Limb (tissue), 2 donors: ENCODE measurements around the gene ST8SIA6.

Experiments
- DNase-seq, 2 donors: peaks; one replicate each; pipeline ENCODE4 v3.0.0-alpha.2; 2016; ENCODE audit errors: extremely low spot score in 2 of 2

Gene ST8SIA6

DNA sequence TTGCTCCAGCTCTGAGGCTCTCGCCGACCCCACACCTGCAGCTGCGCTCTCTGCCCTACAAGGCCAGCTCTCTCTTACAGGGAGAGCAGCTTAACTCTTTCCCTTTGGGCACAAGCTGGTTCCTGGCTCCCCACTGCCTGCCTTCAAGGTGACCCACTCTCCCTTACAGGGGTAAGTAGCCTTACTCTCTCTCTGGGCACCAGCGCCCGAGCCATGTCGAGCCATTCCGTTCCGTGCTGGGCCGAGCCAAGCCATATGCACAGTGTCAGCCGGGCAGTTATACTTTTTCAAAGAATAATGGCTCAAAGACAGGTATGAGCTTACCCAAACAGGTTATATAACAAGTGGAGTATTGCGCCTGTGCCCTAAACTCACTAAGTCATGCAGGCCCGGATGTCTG is 181.7 kb downstream of the ST8SIA6 start:
- DNase-seq = no peak
